Neuronal stem cell (in vitro differentiated cells): Measurements from ENCODE around the gene PRSS12.

Experiments
- DNase-seq: peaks from one replicate; pipeline ENCODE4 v3.0.0-alpha.2; 2013; ENCODE audit warnings: low spot score
- H2AFZ ChIP-seq: one replicate; pipeline ENCODE4 v1.6.1; 2013; ENCODE audit warnings: mild to moderate bottlenecking, low read length, inconsistent platforms
- H2AK5ac ChIP-seq: 2 replicates; pipeline ENCODE4 v1.6.1; 2013; ENCODE audit warnings: low read depth, mild to moderate bottlenecking, inconsistent platforms, low read length, moderate library complexity, mixed read lengths
- H2BK120ac ChIP-seq: 2 replicates; pipeline ENCODE4 v1.6.1; 2013; ENCODE audit warnings: low read depth, mild to moderate bottlenecking, inconsistent platforms, low read length, moderate library complexity, mixed read lengths
- H2BK12ac ChIP-seq: one replicate; pipeline ENCODE4 v1.6.1; 2013; ENCODE audit warnings: low read length, inconsistent platforms
- H2BK15ac ChIP-seq: 2 replicates; pipeline ENCODE4 v1.6.1; 2013; ENCODE audit warnings: mild to moderate bottlenecking, low read length, inconsistent platforms, mixed read lengths
- H2BK5ac ChIP-seq: one replicate; pipeline ENCODE4 v1.6.1; 2013; ENCODE audit warnings: inconsistent platforms, mild to moderate bottlenecking, low read length, moderate library complexity
- H3K14ac ChIP-seq: one replicate; pipeline ENCODE4 v1.6.1; 2013; ENCODE audit warnings: low read length, inconsistent platforms
- H3K18ac ChIP-seq: 2 replicates; pipeline ENCODE4 v1.6.1; 2013; ENCODE audit warnings: low read length, inconsistent platforms
- H3K23ac ChIP-seq: 2 replicates; pipeline ENCODE4 v1.6.1; 2013; ENCODE audit warnings: low read depth, mild to moderate bottlenecking, mixed read lengths, low read length, inconsistent platforms; ENCODE audit not compliant: poor library complexity
- H3K27ac ChIP-seq: replicated peaks from 3 replicates; pipeline ENCODE4 v1.5.1; 2013; ENCODE audit warnings: low read length, inconsistent platforms
- H3K27me3 ChIP-seq, 3 experiments: 2 replicates each; pipeline ENCODE4 v1.6.1; 2013; ENCODE audit warnings: low read length in 3 of 3, mild to moderate bottlenecking in 2 of 3, inconsistent platforms in 1 of 3, low read depth in 1 of 3, mixed read lengths in 1 of 3, moderate library complexity in 1 of 3; ENCODE audit not compliant: control insufficient read depth in 3 of 3, insufficient read depth in 3 of 3
- H3K36me3 ChIP-seq, 2 donors: replicated peaks in 1 of 2; 2 replicates each; pipeline ENCODE4 v1.6.1; 2013; ENCODE audit warnings: low read length in 2 of 2; ENCODE audit not compliant: control insufficient read depth in 2 of 2, insufficient read depth in 2 of 2
- H3K4ac ChIP-seq: 2 replicates; pipeline ENCODE4 v1.6.1; 2013; ENCODE audit warnings: inconsistent platforms, mild to moderate bottlenecking, low read length, moderate library complexity
- H3K4me1 ChIP-seq, 2 donors: 1 replicate in 1 of 2; 2 replicates in 1 of 2; pipeline ENCODE4 v1.6.1; 2013; ENCODE audit warnings: low read length in 2 of 2, low read depth in 1 of 2; ENCODE audit not compliant: control insufficient read depth in 2 of 2, insufficient read depth in 1 of 2
- H3K4me2 ChIP-seq: one replicate; pipeline ENCODE4 v1.6.1; 2013; ENCODE audit warnings: mild to moderate bottlenecking, low read length, inconsistent platforms; ENCODE audit not compliant: insufficient read depth, poor library complexity, severe bottlenecking
- H3K4me3 ChIP-seq, 2 donors: 2 replicates each; pipeline ENCODE4 v1.5.1; 2013; ENCODE audit warnings: low read length in 2 of 2, mild to moderate bottlenecking in 2 of 2, inconsistent platforms in 1 of 2, moderate library complexity in 1 of 2
- H3K79me1 ChIP-seq: one replicate; pipeline ENCODE4 v1.6.1; 2013; ENCODE audit warnings: low read depth, mild to moderate bottlenecking, inconsistent platforms, low read length, moderate library complexity
- H3K9ac ChIP-seq: one replicate; pipeline ENCODE4 v1.6.1; 2013; ENCODE audit warnings: mild to moderate bottlenecking, low read depth, low read length, inconsistent platforms; ENCODE audit not compliant: poor library complexity
- H3K9me3 ChIP-seq, 2 donors: replicated peaks in 1 of 2; 2 replicates each; pipeline versions ENCODE3 to v1.6.1; 2013; ENCODE audit warnings: low read length in 2 of 2, mild to moderate bottlenecking in 2 of 2, inconsistent platforms in 1 of 2, low read depth in 1 of 2, mixed read lengths in 1 of 2, moderate library complexity in 1 of 2; ENCODE audit not compliant: control insufficient read depth in 2 of 2, insufficient read depth in 1 of 2
- H4K8ac ChIP-seq: one replicate; pipeline ENCODE4 v1.6.1; 2013; ENCODE audit warnings: low read depth, mild to moderate bottlenecking, inconsistent platforms, low read length, moderate library complexity
- H4K91ac ChIP-seq: one replicate; pipeline ENCODE4 v1.6.1; 2013; ENCODE audit warnings: low read length, low read depth, mild to moderate bottlenecking, inconsistent platforms; ENCODE audit not compliant: poor library complexity
- WGBS, 2 donors: extraction: QIAGEN DNeasy Blood & Tissue Kit; methylation state at CpG; one replicate each; pipeline ENCODE4 v1.1.7; 2013; ENCODE audit warnings: missing lambda C conversion rate in 2 of 2, mixed read lengths in 1 of 2; ENCODE audit not compliant: insufficient read length in 2 of 2, insufficient replicate concordance in 1 of 2; ENCODE audit errors: extremely low coverage in 2 of 2; 5-methylcytosine and 5-hydroxymethylcytosine counted together

PRSS12 gene

DNA sequence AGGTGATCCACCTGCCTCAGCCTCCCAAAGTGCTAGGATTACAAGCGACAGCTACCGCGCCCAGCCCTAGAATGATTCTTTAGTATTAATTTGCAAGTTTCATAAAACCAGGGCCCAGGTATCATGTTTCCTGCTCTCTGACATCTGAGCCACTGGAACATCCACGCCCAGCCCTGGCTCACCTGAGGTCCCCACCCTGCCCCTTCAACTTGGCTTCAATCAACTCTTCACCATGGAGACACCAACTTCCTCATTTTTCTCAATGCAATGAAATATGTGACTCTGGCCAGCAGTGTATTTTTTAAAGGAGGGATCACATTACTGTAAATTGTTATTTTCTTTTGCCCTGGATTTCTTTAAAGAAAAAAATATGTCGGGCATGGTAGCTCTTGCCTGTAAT lies 3.9 kb downstream of the PRSS12 start:
- no peak overlapping the region for H2BK5ac ChIP-seq
- H3K4me3 ChIP-seq: no peak overlapping the region
- H3K4me1 ChIP-seq: peaks cover 2% of the 10 kb centered on the region in 2 donors
- no peak for DNase-seq
- H3K27me3 ChIP-seq: peaks cover 9 to 38% (median 19%) of the 10 kb centered on the region in 3 experiments
- no peak overlapping the region for H2AFZ ChIP-seq
- H3K14ac ChIP-seq: no peak overlapping the region
- H3K23ac ChIP-seq: no peak overlapping the region
- no CpG with 5 or more reads among the region's 5 CpGs for WGBS, 2 donors
- no peak overlapping the region for H3K18ac ChIP-seq
- no peaks in the 10 kb centered on the region for H3K9me3 ChIP-seq
- H2BK12ac ChIP-seq: no peak overlapping the region
- H2BK120ac ChIP-seq: no peak overlapping the region
- no peak overlapping the region for H2AK5ac ChIP-seq
- H4K8ac ChIP-seq: no peak overlapping the region
- no peak overlapping the region for H3K4me2 ChIP-seq
- no peak overlapping the region for H3K4ac ChIP-seq
- H3K36me3 ChIP-seq: no peaks in the 10 kb centered on the region
- no peak overlapping the region for H3K9ac ChIP-seq
- H2BK15ac ChIP-seq: no peak overlapping the region
- H3K79me1 ChIP-seq: no peaks in the 10 kb centered on the region
- no peak overlapping the region for H4K91ac ChIP-seq
- no peak overlapping the region for H3K27ac ChIP-seq

DNA sequence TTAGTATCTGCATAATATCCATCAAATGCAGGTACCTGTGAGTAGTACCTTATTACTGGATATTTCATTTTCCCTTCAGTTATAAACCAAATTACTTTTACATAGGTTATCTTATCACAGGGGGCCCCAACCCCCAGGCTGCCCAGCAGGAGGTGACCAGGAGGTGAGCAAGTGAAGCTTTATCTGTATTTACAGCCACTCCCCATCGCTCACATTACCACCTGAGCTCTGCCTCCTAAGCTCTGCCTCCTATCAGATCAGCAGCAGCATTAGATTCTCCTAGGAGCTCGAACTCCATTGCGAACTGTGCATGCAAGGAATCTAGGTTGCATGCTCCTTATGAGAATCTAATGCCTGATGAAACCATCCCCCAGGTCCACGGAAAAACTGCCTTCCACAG lies 6.3 kb downstream of the PRSS12 start:
- H3K9ac ChIP-seq: no peak overlapping the region
- H2AK5ac ChIP-seq: no peak overlapping the region
- H3K27me3 ChIP-seq: peaks cover 0 to 15% (median 3%) of the 10 kb centered on the region in 3 experiments
- no peak overlapping the region for H4K91ac ChIP-seq
- no peaks in the 10 kb centered on the region for H3K79me1 ChIP-seq
- H3K18ac ChIP-seq: no peak overlapping the region
- H3K4ac ChIP-seq: no peak overlapping the region
- H3K4me2 ChIP-seq: no peak overlapping the region
- H3K23ac ChIP-seq: no peak overlapping the region
- no peak overlapping the region for H2BK120ac ChIP-seq
- H3K14ac ChIP-seq: no peak overlapping the region
- no peak overlapping the region for H2BK12ac ChIP-seq
- no peaks in the 10 kb centered on the region for H3K4me1 ChIP-seq
- no CpG with 5 or more reads among the region's 4 CpGs for WGBS, 2 donors
- H2BK5ac ChIP-seq: no peak overlapping the region
- H3K27ac ChIP-seq: no peak overlapping the region
- H3K36me3 ChIP-seq: no peaks in the 10 kb centered on the region
- no peak overlapping the region for H3K4me3 ChIP-seq
- H2BK15ac ChIP-seq: no peak overlapping the region
- no peak for DNase-seq
- H3K9me3 ChIP-seq: no peaks in the 10 kb centered on the region
- no peak overlapping the region for H2AFZ ChIP-seq
- H4K8ac ChIP-seq: no peak overlapping the region

DNA sequence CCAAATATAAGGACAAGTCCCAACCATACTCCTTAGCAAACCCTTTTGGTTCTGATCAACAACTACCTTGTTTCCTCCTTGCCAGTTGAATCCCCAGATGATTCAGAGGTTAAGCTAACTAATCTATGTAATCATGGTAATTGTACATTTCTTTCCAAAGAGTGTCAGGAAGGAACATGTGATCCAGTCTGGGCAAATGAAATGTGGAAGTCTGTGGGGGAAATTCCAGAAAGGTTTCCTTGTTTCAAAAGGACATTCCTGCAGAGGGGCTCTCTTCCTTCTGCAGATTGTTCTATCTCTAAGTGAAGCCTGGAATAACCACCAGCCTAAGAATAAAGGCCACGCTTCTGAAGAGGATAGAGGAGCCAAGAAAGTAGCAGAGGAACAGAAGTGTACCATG lies 7.0 kb downstream of the PRSS12 start:
- H3K14ac ChIP-seq: no peak overlapping the region

DNA sequence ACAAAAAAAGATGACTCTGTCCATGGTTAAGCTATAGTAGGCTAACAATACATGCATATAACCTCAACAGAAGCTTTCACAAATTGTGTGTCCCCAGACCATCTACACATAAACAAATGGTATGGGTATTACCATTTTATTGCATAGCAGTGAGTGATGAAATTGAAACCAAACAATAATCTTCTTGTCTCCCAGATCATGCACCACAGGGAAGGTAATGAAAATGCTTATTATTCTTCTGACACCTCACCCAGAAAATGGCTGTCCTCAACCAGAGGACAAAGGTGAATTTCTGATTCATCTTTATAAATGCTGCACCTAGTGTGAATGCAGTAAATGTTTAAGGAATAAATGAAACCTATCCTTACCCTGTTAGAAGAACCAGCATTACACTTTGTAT lies 8.0 kb downstream of the PRSS12 start:
- Histone ChIP-seq H2AFZ (no peak overlapping the region), H2AK5ac (no peak overlapping the region), H2BK120ac (no peak overlapping the region), H2BK12ac (no peak overlapping the region), H3K4me2 (no peak overlapping the region), H4K91ac (no peak overlapping the region), H3K9ac (no peak overlapping the region), H3K27me3 (no peaks in the 10 kb centered on the region), H3K18ac (no peak overlapping the region), H3K4me3 (no peak overlapping the region), H3K27ac (no peak overlapping the region), H3K9me3 (no peaks in the 10 kb centered on the region), H2BK15ac (no peak overlapping the region), H3K23ac (no peak overlapping the region), H3K14ac (no peak overlapping the region), H3K36me3 (no peaks in the 10 kb centered on the region), H4K8ac (no peak overlapping the region), H3K79me1 (no peaks in the 10 kb centered on the region), H3K4ac (no peak overlapping the region), H3K4me1 (no peaks in the 10 kb centered on the region), H2BK5ac (no peak overlapping the region)
- no peak for DNase-seq

More for the DNA sequence above, 7.0 kb downstream of the PRSS12 start:
- no peak overlapping the region for H3K4me3 ChIP-seq
- no peak overlapping the region for H4K8ac ChIP-seq
- no peak overlapping the region for H3K4me2 ChIP-seq
- H3K4me1 ChIP-seq: no peaks in the 10 kb centered on the region
- no CpG with 5 or more reads among the region's 1 CpG for WGBS, 2 donors
- H3K27ac ChIP-seq: no peak overlapping the region
- H3K36me3 ChIP-seq: no peaks in the 10 kb centered on the region
- H3K4ac ChIP-seq: no peak overlapping the region
- no peak overlapping the region for H2BK120ac ChIP-seq
- H2BK12ac ChIP-seq: no peak overlapping the region
- H3K18ac ChIP-seq: no peak overlapping the region
- no peak overlapping the region for H3K9ac ChIP-seq
- H2AK5ac ChIP-seq: no peak overlapping the region
- H2BK15ac ChIP-seq: no peak overlapping the region
- no peak overlapping the region for H3K23ac ChIP-seq
- no peak overlapping the region for H2BK5ac ChIP-seq
- no peak overlapping the region for H4K91ac ChIP-seq
- no peaks in the 10 kb centered on the region for H3K79me1 ChIP-seq
- peaks cover 0 to 10% (median 3%) of the 10 kb centered on the region in 3 experiments for H3K27me3 ChIP-seq
- DNase-seq: no peak
- peak overlapping the region; percentile 24 for H2AFZ ChIP-seq
- H3K9me3 ChIP-seq: no peaks in the 10 kb centered on the region
